GM19025 (cell line): Measurements from ENCODE around the gene OR2L5.

Source experiments
- ATAC-seq: cut with Tn5 transposase; IDR thresholded peaks from one replicate; pipeline ENCODE4 v1.9.1; 2021; ENCODE audit warnings: mild to moderate bottlenecking, low read depth, moderate library complexity; ENCODE audit not compliant: unreplicated experiment

The OR2L5 gene, protein sequence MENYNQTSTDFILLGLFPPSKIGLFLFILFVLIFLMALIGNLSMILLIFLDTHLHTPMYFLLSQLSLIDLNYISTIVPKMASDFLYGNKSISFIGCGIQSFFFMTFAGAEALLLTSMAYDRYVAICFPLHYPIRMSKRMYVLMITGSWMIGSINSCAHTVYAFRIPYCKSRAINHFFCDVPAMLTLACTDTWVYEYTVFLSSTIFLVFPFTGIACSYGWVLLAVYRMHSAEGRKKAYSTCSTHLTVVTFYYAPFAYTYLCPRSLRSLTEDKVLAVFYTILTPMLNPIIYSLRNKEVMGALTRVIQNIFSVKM

DNA sequence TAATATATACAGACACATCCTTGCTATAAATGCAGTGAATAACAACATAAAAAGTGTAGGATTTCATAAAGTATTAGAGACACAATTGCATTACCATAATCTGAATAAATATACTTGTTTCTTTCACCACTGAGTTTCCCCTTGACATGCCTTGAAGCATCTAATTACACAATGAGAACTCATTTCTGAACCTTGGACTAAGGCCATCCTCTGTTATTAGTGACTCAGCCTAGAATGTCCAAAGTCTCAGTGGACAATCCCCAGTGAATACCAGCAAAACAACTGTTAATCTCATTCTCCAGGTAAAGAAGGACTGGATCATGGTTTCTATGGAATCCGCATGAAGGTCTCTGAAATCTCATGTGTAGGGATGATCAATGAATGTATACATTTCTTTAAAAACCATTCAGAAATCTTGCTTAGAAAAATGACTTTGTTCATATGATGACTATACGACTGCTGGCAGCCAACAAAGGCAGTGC, at the start of gene OR2L5:
TSS of gene OR2L5 (plus strand) at position 432 of the 482 bp plus-strand sequence. CDS start 8,288 bp downstream, outside the sequence.
- no peak for ATAC-seq

DNA sequence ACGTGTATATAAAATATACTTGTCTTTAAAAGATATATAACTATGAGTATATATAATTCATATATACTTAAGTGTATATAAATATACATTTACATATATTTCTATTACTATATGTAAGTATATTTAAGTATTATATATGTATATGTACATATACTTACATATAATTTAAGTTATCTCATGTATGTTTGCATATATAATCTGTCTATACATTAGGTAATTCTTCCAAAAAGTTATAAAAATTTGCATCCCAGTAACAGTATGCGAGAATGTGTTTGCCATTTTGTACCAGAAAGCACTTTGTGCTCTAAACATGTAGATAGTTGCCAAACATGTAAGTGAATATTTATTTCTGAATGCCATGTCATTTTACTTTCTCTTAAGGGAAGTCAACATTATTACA, 48.5 kb upstream of the OR2L5 start, which contains the start of gene OR2AK2:
TSS of gene OR2AK2 (plus strand) at position 301 of the 400 bp plus-strand sequence. CDS start 144 bp downstream, outside the sequence.
- ATAC-seq = no peak

DNA sequence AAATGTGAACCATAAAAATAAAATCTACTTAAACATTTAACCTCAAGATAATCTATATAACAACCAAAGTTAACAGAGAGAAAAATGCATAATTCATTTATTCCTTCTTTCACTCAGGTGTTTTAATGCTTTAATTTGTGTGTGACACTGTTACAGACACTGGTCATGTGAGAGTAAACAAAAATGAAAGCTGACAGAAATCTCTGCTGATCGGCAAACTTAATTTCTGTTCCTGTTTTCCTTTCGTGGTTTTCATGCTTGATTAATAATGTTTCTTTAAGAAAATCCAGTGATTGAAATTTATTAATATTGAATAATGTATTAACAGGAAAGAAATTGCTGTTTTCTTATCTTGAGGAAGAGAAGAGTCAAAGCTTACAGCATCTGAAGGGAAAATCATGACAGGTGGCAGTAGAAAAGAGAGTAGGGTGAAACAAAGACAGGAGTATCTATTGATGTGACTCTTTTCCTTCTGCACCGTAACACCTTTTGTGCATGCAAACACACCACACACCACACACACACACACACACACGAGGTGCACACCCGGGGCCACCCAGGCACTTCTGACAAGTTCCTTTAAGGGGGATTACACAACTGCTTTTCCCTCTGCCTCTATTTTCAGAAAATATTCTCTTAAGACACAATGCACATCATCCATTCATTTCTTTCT, 46.8 kb upstream of the OR2L5 start:
- ATAC-seq = no peak

DNA sequence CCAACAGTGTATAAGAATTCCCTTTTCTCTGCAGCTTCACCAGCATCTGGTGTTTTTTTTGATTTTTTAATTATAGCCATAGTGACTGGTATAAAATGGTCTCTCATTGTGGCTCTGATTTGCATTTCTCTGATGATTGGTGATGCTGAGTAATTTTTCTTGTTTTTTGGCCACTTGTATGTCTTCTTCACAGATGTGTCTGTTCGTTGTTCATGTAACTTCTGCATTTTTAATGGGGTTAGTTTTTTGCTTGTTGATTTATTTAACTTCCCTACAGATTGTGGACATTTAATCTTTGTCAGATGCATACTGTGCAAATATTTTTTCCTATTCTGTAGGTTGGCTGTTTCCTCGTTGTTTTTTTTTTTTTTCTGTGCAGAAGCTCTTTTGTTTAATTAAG, 20.5 kb upstream of the OR2L5 start:
- no peak for ATAC-seq

DNA sequence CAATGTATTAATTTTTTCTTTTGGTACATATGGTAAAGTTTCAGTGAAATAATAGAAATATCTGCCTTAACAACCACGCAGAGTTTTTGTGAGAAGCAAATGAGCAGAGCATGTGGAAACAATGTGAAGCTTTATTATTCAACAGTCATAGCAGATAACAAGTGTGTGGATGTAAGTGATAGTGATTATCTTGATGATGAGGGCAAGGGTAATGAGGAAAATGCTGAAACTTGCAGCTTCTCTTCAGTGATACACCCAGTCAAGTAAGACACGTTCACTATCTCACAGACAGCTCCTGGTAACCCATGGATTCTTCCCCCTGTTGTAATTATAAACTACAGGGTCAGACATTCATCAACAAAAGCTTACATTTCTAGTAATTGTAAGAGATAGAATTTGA, 14.6 kb upstream of the OR2L5 start:
- no peak for ATAC-seq

DNA sequence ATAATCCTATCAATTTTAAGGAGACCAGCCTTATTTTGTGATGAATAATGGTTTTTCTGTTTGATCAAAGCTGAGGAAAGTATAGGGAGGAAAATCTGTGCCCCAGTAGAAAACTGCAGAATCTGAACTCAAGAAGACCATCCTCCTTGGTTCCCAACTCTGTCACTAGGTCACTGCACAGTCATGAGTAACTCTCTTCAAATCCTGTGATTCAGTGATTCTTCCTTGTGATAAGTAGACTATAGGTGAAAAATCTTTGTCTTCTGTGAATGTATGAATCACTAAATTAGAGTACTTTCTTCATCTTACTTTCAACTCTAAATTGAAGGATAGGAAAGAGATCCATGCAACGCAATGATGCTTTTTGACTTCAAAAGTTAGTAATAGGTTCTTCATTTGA, 13.3 kb upstream of the OR2L5 start:
- ATAC-seq = no peak

DNA sequence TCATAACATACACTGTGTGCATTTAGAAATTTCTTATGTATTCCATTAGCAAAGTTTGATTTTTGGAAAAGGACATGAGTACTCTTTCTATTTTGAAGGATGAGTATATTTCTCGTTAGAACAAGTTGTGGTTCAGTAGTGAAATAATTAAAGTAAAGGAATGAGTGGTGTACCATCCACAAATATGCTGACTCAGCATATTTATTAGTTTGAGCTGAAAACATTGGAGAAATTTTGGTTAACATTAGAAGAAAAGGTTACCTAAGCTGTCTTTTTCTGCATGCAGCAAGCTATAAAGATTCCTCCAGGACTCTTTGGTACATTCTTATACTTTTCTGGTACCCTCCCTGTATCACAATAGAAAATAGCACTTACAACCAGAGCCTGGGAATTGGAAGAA, 5.7 kb upstream of the OR2L5 start:
- no peak for ATAC-seq

DNA sequence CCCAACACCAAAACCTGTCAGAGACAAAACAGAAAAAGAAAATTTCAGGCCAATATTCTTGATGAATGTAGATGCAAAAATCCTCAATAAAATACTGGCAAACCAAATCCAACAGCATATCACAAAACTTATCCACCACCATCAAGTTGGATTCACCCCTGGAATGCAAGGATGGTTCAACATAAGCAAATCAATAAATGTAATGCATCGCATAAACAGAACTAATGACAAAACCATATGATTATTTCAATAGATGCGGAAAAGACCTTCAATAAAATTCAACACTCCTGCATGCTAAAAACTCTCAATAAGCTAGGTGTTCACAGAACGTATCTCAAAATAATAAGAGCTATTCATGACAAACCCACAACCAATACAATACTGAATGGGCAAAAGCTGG, 3.8 kb upstream of the OR2L5 start:
- ATAC-seq = no peak

DNA sequence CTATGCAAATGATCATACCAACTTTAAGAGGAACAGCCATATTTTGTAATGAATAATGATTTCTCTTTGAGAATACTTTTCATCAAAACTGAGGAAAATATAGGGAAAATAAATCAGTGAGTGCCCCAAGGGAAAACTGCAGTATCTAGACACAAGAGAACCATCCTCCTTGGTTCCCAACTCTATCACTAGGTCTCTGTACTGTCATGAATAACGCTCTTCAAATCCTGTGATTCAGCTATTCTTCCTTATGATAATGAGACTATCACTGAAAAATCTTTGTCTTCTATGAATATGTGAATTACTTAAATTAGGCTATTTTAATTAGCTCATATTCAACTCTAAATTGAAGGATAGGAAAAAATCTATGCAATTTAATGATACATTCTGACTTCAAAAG, 2.3 kb downstream of the OR2L5 start:
- no peak for ATAC-seq

DNA sequence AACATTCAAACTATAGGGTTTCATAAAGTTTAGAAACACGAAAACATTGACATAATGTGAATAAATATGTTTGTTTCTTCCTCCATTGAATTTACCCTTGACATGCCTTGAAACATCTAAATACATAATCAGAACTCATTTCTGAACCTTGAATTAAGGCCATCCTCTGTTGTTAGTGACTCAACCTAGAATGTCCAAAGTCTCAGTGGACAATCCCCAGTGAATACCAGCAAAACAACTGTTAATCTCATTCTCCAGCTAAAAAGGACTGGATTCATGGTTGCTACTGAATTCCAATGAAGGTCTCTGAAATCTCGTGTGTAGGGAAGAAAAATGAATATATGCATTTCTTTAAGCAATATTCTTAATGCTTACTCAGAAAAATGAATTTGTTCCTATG, 16.3 kb downstream of the OR2L5 start, which contains the start of gene OR2L2:
TSS of gene OR2L2 (plus strand) at position 301 of the 400 bp plus-strand sequence. CDS start 8,198 bp downstream, outside the sequence.
- ATAC-seq = no peak

DNA sequence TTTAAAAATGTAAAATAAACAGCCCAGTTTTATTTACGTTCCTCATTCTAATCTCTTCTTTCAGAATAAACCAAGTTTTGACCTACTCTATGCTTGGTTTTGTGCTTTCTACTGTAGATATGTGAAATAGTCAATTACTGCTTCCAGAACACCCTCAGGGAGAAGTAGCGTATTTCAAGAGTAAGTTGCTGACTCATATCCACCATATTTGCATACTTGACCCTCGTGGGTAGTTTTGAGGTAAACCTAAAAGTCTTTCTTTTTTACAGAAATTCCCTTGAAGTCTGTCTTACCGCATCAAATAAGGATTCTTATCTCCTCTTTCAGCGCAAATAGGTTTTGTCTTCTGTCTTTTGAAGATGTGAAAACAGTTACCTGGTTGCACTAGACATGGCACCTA, 31.7 kb downstream of the OR2L5 start:
- no peak for ATAC-seq

DNA sequence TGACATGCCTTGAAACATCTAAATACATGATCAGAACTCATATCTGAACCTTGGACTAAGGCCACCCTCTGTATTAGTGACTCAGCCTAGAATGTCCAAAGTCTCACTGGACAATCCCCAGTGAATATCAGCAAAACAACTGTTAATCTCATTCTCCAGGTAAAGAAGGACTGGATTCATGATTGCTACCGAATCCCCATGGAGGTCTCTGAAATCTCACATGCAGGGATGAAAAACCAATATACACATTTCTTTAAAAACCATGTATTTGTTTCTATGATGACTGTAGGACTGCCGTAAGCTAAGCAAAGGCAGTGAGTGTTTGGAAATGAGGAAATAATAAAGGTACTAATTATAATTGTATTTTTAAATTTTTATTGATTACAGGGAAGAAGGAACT, 33.1 kb downstream of the OR2L5 start, which contains the start of gene OR2L3:
TSS of gene OR2L3 (plus strand) at position 301 of the 400 bp plus-strand sequence. CDS start 13,846 bp downstream, outside the sequence.
- ATAC-seq = no peak

DNA sequence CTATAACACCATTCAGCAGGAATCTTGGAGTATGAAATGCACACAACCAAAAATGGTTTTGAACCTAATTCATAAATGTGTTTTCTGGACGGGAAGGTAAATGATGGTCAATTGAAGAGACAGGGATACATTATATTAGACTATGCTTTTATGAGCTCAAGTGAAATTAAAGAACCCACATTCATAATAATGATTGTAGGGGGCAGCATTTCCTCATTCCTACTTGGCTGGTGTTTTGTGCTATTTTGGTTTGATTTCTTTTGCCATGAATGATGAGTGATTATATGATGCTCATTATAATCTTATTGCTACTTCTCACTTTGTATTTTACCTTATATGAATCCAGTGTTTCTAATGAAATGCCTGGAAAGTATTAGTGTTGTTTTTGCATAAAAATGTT, 33.5 kb downstream of the OR2L5 start:
- ATAC-seq = no peak

DNA sequence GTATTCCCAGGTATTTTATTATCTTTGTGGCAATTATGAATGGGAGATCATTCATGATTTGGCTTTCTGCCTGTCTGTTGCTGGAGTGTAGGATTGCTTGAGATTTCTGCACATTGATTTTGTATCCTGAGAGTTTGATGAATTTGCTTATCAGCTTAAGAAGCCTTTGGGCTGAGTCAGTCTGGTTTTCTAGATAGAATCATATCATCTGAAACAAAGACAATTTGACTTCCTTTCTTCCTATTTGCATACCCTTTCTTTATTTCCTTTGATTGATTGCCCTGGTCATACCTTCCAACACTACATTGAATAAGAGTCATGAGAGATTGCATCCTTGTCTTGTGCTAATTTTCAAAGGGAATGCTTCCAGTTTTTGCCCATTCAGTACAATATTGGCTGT, 41.2 kb downstream of the OR2L5 start:
- no peak for ATAC-seq

DNA sequence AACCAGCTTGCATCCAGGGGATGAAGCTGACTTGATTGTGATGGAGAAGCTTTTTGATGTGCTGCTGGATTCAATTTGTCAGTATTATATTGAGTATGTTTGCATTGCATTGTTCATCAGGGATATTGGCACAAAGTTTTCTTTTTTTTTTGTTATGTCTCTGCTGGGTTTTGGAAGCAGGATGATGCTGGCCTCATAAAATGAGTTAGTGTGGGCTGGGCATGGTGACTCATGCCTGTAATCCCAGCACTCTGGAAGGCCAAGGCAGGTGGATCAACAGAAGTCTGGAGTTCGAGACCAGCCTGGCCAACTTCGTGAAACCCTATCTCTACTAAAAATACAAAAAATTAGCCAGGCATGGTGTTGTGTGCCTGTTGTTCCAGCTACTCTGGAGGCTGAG, 41.8 kb downstream of the OR2L5 start:
- ATAC-seq = no peak

DNA sequence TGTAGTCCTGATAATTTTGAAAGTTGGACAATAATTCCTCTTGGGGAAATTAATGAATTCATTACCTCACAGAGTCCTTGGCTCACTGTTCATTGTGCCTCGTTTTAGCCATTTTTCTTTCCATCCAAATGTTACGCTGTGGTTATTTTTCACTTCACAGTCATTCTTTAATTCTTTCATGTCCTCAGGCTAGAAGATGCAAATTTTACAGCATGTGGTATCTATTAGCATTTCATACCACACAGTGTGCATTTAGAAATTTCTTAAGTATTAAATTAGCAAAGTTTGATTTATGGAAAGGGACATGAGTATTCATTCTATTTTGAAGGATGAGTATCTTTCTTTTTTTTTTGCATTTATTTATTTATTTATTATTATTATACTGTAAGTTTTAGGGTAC, 51.6 kb downstream of the OR2L5 start:
- ATAC-seq = no peak

DNA sequence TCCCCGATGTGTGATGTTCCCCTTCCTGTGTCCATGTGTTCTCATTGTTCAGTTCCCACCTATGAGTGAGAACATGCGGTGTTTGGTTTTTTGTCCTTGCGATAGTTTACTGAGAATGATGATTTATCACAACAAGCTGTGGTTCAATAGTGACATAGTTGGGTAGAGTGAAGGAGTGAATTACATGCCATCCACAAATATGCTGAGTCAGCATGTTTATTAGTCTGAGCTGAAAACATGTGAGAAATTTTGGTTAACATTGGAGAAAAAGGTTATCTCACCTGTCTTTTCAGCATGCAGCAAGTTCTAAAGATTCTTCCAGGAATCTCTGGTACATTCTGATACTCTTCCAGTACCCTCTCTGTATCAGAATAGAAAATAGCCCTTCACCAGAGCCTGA, 52.1 kb downstream of the OR2L5 start:
- ATAC-seq = no peak
